Sigmoid colon (tissue), 4 donors: ENCODE data around the gene ADGRG3.

Experiments
- EP300 ChIP-seq, 4 donors: sonication (generic); formaldehyde crosslinking; IDR thresholded peaks; one replicate each; pipeline ENCODE4 v1.6.1; 2017; ENCODE audit warnings: antibody characterized with exemption in 4 of 4
- POLR2A ChIP-seq, 2 donors: fragments of 450-650 bp; IDR thresholded peaks; one replicate each; pipeline ENCODE4 v1.6.1; 2016; ENCODE audit warnings: antibody characterized with exemption in 2 of 2, mild to moderate bottlenecking in 2 of 2, moderate library complexity in 2 of 2
- TF ChIP-seq, protein P1 (sequence below), 4 experiments: fragments of 450-650 bp in 3 of 4; fragments of 200-600 bp in 1 of 4; IDR thresholded peaks; one replicate each; pipeline ENCODE4 v1.5.1; 2016 to 2019; ENCODE audit warnings: antibody characterized with exemption in 4 of 4, mild to moderate bottlenecking in 3 of 4, moderate library complexity in 2 of 4

DNA sequence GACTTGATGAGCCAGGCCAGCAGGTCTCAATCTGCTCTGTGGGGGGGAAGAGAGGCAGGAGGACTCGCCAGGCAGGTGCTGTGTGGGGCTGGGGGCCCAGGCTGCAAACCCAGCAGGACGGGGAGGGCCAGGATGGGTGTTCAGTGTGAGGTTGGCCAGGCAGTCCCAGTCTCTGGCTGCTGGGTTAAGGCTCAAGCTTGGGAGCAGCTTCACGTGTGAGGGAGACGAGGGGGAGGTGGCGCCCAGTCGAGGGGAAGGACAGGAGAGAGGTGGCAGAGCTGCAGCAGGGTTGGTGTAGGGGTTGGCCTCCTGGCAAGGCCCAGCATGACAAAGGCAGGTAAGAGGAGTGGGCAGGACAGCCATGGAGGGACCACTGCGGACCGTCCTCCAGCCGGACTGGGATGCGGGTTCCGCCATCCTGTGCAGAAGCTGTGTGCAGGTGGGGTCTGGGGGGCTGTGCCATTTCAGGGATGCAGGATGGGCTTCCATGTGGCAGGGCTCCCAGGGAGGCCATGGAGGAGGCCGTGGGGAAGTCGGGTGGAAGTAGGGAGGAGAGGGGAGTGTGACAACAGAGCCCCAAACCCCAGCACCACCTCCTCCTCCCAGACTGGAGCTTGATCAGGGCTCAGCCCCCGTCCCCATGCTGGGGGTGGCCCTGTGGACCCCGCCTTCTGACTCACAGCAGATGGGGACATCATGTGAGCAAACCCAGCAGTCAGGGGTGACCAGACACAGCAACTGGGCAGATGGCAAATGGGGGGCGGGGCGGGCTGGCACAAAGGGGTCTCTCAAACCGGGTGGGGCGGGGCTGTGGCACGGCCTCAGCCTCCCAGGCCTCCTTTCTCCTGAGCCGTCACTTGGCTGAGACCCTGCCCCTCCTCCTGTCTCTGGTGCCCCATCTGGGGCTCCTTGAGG is 36.9 kb upstream of the ADGRG3 start:
- TF ChIP-seq POLR2A (IDR thresholded peaks at IDR 0.05), result no peak
- TF ChIP-seq, protein P1, sequence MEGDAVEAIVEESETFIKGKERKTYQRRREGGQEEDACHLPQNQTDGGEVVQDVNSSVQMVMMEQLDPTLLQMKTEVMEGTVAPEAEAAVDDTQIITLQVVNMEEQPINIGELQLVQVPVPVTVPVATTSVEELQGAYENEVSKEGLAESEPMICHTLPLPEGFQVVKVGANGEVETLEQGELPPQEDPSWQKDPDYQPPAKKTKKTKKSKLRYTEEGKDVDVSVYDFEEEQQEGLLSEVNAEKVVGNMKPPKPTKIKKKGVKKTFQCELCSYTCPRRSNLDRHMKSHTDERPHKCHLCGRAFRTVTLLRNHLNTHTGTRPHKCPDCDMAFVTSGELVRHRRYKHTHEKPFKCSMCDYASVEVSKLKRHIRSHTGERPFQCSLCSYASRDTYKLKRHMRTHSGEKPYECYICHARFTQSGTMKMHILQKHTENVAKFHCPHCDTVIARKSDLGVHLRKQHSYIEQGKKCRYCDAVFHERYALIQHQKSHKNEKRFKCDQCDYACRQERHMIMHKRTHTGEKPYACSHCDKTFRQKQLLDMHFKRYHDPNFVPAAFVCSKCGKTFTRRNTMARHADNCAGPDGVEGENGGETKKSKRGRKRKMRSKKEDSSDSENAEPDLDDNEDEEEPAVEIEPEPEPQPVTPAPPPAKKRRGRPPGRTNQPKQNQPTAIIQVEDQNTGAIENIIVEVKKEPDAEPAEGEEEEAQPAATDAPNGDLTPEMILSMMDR (IDR thresholded peaks at IDR 0.05), result no peak
- TF ChIP-seq EP300 (IDR thresholded peaks at IDR 0.05), result no peak
